Stimulated activated CD4-positive, alpha-beta T cell treated with anti-CD3 and anti-CD28 coated beads, Interleukin-2, amount 100 ng/mL, for 4 hours (primary cell): Measurements from ENCODE around the gene BCAT1.
"Not testable (repeated sequence)": the region's sequence is repeated elsewhere in the genome, so short reads cannot be mapped to it uniquely, and the experiment has no call there.

Source experiments
- DNase-seq: peaks from one replicate; pipeline ENCODE4 v3.0.0-alpha.2; 2020; ENCODE audit warnings: low read depth

The BCAT1 gene

GRCh38 chr12:24956351-24956750, 7.5 kb upstream of the BCAT1 start:
- not testable (repeated sequence) for DNase-seq

GRCh38 chr12:24955853-24956252, 7.0 kb upstream of the BCAT1 start:
- no peak for DNase-seq

- DNase-seq: no peak
These were observed 6.5 kb upstream of the BCAT1 start for GRCh38 chr12:24955389-24955788.

GRCh38 chr12:24954261-24954660, 5.4 kb upstream of the BCAT1 start:
- DNase-seq: no peak

GRCh38 chr12:24952389-24952788, 3.5 kb upstream of the BCAT1 start:
- DNase-seq: no peak

- DNase-seq: no peak
These were observed 1.4 kb upstream of the BCAT1 start for GRCh38 chr12:24950231-24950834.

GRCh38 chr12:24948420-24948756, 513 bp downstream of the BCAT1 start:
- no peak for DNase-seq

- no peak for DNase-seq
These were observed 1.1 kb downstream of the BCAT1 start for GRCh38 chr12:24947541-24948419.

GRCh38 chr12:24945845-24946244, 3.1 kb downstream of the BCAT1 start:
- no peak for DNase-seq

- DNase-seq: no peak
These were observed 3.9 kb downstream of the BCAT1 start for GRCh38 chr12:24945039-24945438.

- no peak for DNase-seq
These were observed 4.3 kb downstream of the BCAT1 start for GRCh38 chr12:24944601-24944975.

GRCh38 chr12:24943947-24944600, 4.8 kb downstream of the BCAT1 start:
- DNase-seq: no peak

- DNase-seq: no peak
These were observed 8.7 kb downstream of the BCAT1 start for GRCh38 chr12:24940157-24940556.

- not testable (repeated sequence) for DNase-seq
These were observed 9.3 kb downstream of the BCAT1 start for GRCh38 chr12:24939551-24939950.

- no peak for DNase-seq
These were observed 10.6 kb downstream of the BCAT1 start for GRCh38 chr12:24938341-24938740.

- DNase-seq: no peak
These were observed 11.2 kb downstream of the BCAT1 start for GRCh38 chr12:24937553-24938244.

GRCh38 chr12:24933694-24934407, 15.1 kb downstream of the BCAT1 start:
- DNase-seq: no peak

GRCh38 chr12:24931666-24932405, 17.1 kb downstream of the BCAT1 start:
- DNase-seq: no peak

GRCh38 chr12:24929953-24930352, 18.9 kb downstream of the BCAT1 start:
- DNase-seq: no peak

GRCh38 chr12:24928533-24929306, 20.2 kb downstream of the BCAT1 start:
- DNase-seq: not testable (repeated sequence)
